Measurements from ENCODE around the gene TNC.

The TNC gene

DNA sequence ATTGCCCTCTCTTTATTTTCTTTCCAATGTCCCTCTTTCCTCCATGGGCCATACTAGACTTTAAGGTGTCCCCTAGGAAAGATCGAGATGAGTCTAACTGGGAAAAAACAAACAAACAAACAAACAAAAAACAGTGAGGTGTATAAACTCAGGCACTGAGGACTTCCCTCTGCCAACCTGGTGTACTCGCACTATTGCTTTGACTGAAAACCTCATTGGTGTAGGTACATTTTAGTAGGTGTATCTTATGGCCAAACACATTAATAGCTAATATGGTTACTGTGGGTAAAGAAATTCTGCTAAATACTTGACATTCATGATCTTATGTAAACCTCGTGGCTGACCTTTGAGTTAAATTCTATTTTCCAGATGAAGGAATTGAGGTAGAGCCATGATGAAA is 74.3 kb downstream of the TNC start:
- no peak for DNase-seq (ENCODE audit: low read depth)

DNA sequence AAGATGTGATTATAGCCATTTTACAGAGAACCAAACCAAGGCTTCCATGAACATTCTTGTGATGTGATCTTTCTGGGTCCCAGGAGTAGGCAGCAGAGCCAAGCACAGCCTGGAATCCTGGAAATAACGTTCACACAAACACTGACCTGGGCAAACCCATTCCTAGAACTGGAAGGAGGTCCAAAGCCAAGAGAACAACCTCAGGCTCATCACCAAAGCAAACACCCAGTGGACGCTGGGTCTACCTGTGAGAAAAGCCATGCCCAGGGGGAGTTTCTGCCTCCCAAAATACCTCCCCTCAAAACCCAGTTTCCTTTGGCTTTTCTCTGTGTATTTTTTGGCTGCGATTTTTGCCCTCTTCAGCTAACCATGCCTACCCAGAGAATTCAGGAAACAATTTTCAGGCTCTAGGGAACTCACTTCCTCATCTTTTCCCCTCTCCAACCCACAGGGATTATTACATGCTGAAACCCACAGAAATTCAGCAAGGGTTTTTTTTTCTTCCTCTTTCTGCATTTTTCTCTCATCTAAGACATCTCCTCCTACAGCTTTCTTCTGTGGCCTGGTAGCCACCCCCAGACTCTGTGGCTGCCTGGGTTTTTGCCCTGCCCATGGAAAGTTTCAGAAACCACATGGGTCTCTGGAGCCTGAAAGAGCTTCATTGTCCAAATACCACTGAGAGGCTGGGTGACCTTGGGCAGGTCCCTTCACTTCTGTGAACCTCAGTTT is 75.0 kb downstream of the TNC start:
- no peak for DNase-seq (ENCODE audit: low read depth)

DNA sequence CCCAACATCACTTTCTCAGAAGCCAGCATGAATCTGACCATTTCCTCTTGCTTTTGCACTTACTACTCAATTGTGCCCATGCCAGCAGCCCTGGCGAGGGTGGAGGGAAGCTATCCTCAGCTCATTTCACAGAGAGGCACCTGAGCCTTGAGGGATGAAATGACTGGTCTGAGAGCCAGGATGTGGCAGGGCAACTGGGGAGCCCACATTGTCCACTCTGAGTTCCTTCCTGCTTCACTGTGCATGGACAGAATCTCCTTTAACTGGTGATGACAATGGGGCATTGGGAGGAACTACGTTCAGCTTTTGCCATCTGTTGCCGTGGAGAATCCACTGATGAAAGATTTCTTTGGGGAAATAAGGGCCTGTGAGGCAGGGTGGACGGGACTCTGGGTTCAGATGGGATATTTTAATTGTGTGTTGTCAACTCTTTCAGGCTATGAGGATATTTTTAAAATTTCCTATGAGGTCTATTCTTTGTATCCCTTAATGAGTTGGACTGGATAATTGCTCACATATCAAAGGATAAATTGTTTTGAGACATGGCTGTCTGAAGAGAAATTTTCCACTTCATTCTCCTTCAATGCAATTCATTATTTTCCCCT is 78.3 kb downstream of the TNC start:
- DNase-seq (ENCODE audit: low read depth): no peak

DNA sequence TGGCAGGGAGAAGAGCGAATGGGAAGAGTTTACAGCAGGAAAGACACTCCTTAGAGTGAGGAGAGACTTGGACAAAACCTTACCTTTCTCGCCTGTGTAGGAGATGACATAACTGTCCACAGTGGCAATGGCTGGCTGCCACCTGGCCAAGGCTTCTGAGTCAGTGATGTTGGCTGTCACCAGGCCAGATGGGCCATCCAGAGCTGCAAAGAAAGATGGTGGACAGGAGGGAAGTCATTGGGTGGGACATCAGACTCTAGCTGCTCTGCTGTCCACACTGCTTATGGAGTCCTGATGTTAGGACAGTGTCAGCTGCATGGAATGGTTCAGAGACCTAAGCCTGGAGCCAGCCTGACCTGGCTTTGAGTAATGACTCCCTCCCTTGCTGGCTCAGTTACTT is 79.8 kb downstream of the TNC start:
- no peak for DNase-seq (ENCODE audit: low read depth)

DNA sequence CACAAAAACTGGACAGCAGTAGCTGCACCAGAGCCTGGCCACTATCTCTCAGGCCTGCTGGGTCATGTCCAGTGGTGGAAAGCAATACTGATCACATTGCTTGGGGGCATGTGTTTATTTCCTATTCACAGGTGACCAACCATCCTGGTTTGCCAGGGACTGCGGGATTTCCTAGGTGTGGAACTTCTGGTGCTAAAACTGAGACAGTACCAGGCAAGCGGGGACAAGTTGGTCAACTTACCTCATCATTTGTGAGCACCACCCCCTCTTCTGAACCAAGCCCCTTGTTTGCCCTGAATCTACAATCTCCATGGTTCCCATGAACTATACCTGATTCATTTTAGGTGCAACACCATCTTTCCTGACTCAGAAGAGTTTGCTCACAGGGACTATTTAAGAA is 81.3 kb downstream of the TNC start:
- no peak for DNase-seq (ENCODE audit: low read depth)

DNA sequence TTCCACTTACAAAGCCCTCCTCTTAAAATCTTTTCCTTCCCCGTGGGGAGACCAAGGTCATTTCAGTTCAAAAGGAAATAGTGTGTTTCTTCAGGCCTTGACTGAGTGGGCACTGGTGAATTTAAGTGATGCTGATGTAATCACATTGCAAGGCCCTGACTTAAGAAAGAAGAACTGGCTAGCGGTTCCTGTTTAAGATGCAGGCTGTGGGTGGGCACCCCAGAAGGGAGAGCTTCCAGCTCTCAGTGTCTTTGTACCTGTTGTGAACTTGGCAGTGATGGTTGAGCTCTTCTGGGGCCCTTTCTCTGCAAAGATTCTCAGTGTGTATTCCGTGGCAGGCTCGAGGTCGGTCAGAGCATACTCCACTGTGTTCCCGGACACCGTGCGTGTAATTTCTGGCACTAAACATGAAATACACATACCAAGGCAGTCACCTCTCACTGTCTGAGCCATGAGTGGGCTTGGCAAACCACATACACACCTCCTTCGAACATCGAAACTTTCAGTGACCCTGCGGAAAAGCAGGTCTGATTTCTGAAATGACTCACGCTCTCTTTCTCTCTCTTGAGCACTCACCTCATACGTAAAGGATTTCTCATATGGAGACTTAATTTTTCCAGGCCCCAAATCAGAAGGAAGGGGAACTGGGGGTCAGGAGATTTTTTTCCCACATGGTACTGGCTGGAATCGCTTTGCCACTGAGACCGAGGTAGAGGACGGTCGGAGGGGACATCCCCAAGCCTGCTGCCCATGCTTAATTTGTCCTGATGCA is 81.9 kb downstream of the TNC start:
- no peak for DNase-seq (ENCODE audit: low read depth)

DNA sequence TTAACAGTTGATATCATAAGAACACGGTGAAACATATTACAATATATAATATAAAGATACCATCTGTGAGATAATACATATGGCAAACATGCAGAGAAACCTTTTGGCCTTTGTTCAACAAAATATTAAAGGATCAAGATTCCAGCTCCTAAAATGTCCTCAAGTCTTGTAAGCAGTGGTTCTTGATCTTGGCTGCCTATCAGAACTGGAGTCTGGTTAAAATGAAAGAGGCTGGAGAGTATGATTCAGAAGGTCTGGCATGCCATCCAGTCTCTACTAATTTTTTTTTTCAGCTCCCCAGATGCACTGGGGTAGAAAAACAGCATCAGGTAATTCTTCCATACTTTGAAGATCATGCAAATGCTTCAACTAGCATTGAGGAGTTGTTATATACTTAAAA is 83.2 kb downstream of the TNC start:
- no peak for DNase-seq (ENCODE audit: low read depth)

DNA sequence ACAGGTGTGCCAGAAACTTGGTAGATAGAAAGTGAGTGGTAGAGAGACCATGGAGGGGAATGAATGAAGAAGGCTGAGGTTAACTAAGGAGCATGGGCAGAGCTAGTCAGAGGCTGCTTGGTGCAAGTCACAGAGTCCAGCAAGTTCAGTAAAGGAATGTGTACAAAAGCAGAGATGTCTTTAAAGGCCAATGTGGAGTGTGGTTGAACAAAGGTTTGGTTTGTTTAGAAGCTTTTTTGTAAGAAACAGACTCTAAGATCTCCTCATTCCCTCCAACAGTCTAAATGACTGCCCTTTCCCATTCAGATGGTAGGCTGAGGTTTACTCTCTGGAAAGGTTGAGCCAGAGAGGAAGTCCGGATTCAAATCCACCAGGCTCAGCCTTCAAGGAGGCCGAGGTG is 84.2 kb downstream of the TNC start:
- no peak for DNase-seq (ENCODE audit: low read depth)

DNA sequence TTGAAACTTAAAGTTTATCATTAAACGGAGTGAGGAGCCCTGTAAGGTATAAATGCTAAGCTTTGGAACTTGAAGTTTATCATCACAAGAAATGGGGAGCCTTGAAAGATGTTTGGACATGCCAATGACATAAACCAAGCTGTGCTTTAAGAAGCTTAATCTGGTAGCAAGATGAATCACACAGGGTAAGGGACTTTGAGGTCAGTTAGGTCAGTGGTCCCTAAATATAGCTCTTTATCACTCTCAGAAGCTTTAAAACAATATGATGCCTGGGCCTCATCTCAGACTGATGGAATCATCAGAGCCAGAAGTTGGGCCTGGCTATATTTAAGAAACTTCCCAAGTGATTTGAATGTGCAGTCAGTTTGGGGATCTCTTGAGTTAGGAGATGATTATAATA is 85.7 kb downstream of the TNC start:
- DNase-seq (ENCODE audit: low read depth): no peak

DNA sequence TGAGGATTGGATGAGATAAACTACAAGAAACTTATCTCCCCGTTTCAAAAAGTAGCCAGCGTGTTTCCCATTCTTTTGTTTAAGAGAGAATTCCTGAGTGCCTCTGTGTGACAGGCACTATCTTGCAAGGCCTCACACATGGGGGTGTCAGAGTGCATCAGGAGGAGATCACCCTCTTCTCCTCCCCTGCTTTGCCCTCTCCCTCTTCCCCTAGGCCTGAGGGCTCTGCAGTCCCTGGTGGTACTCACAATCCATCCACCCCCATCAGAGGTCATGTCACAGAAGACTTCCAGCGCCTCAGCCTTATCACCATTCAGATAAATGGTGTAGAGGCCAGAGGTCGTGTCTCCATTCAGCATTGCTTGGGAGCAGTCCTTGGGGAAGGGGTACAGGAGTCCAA is 88.0 kb downstream of the TNC start:
- no peak for DNase-seq (ENCODE audit: low read depth)

DNA sequence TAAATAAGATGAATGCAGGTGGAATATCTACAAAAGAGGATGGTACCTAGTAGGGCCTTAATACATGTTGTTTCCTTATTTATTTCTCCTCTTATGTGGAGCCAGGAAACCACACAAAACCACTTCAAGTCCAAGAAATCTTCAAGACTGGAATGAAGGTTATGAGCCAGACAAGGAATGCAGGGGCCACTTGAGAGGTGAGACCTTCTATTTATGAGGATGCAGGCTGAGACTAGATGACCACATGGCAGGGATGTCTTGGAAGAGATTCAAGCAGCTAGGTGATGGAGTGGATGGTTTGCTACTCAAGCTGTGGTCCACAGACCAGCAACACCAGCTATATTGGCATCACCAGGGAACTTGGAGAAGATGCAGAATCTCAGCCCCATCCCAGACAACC is 92.2 kb downstream of the TNC start:
- no peak for DNase-seq (ENCODE audit: low read depth)

DNA sequence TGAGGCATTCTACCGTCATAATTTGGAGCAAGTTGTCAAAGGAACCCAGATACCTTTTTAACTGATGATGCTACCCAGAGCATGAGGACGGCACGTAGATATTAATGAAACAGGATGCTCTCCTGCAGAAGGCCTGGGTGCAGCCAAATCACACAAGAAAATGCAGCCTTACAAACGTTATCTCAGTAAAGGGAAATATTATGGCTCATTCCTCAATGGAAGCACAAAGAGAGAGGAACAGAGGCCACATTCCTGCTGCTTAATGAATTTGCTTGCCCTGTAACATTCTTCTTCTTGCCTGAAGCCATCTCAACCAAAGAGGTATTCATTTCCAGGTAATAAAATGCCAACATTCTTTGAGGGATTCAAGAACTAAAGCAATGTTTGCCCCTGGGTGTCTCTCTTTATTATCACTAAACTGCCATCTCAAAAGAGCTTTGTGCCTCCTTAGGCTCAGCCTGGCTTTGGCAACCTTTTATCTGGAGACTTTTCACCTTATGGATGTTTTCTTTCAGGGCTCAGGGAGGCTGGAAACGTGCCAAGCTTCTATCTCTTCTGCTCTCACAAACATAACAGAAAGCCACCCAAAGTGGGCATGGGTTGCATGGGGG is 92.9 kb downstream of the TNC start:
- no peak for DNase-seq (ENCODE audit: low read depth)

DNA sequence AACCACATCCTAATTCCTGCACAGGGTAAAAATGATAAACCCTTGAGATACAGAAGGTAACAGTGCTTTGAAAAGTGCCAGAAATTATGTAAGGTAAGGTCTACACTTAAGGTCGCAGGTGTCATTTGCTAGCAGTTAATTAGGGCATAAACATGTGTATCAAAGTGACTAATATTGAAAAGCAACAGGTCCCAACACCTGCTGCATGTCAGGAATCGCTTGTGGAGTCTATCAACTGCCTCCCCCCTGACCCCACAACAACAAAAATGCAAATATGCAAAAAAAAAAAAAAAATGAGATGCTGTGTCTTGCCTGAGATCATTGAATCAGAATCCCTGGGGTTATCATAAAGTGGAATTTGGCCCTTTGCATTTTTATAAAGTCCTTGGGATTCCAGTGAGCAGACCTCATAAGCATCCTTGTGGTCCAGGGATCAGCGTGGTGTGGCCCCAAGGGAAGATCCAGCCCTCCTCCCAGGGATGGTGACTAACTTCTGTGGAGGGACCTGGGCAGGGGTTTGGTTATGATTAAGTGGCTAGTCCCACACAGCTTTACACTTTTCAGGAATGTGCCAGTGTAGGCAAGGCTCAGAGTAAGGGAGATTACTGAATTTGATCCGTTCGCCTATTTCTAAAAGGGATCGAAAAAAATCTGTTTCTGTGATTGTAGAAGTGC is 95.1 kb downstream of the TNC start:
- DNase-seq (ENCODE audit: low read depth): peak; percentile 95

DNA sequence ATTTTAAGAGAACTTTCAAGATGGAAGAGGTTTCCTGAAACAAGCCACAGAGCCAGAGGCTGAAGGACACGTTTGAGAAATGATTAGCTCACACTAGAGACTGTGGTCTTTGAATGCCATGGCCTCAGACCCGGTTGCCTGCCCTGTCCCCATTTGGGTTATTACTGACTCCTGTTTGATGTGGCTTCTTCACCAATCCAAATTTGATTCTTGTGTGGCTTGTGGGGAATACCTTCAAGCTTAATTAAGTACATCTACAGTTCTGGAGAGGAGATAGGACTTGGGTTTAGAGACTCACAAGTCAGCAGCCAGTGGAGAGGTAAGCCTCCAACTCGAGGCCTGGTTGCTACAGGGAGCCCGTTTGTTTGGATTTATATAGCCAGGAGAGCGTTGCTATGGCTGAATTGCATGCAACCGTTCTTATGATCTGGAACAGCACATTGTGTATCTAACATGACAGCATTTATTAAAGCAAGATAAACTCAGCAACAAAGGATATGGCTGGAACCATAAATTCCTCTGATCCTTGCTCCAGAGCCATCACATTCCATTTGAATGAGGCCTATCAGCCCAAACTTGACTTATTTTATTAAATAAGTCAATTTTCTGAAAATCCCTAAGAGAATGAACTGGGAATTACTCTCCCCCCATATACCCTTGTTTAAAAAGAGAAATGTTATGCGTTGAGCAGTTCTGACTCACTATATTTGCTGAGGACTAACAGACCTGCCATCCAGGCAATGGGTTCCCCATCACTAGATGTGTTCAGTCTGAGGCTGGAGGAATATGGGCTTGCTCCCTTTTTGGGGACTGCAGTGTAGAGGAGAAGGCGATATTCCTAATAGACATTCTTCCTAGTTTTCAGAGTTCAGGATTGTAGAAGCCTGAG is 99.2 kb downstream of the TNC start:
- DNase-seq (ENCODE audit: low read depth): no peak

DNA sequence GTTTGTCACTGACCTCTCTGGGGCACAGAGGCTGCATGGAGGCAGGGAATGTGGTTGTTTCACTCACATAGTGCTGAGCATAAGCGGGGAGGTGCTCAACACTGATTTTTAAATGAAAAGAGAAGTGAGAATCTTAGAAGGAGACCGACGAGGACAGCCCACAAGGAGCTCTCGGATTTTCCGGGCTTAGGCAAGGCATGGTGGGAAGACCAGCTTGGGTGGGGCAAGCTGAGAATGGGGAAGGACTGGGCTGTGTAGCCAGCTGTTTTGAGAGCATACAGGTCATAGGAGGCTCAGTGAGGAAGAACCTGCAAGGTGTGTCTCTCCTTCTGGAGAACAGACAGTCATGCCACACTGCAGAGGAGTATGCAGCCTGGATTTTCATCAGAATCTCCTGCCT is 101.6 kb downstream of the TNC start:
- no peak for DNase-seq (ENCODE audit: low read depth)

DNA sequence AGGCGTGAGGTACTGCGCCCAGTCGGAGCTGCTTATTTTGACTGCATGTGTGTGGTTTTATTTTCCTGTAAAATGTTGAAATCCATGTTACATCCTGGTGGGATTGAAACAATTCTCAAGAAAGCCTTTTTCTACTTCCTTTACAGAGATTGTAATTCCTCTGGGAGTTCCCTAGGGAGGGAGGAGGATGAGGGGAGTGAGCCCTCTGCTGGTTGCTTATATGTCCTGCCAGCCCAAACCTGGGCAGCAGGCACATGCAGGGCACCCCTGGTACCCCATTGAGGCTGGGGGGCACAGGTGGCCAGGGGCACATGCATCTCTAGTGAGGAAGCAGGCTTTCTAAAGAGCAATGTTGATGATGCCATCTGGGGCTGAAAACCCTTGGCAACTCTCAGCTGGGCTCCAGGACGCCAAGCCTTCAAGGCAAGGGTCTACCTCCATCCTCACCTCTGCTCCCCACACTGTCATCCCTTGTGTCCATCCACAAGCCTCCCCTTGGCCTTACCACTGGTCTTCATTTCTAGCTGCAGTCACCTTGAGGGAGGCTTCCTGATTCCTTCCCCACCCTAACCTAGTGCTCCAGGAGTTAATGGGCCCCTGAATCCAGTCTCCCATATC is 102.8 kb downstream of the TNC start:
- no peak for DNase-seq (ENCODE audit: low read depth)

DNA sequence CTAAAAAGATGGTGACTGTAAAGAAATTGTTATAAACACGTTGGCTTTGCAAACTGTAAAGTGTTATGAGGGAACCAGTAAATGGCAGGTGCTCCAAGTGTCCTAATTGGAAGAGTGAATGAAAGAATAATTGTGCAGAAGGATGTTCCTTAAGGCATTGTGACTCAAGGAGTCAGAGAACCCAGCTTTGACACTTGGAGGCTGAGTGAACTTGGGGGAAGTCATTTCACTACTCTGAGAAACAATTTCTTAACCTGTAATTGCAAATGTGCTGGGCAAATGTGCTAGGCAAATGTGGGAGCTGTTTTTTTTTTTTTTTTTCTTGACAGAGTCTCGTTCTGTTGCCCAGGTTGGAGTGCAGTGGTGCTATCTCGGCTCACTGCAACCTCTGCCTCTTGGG is 103.5 kb downstream of the TNC start:
- no peak for DNase-seq (ENCODE audit: low read depth)

DNA sequence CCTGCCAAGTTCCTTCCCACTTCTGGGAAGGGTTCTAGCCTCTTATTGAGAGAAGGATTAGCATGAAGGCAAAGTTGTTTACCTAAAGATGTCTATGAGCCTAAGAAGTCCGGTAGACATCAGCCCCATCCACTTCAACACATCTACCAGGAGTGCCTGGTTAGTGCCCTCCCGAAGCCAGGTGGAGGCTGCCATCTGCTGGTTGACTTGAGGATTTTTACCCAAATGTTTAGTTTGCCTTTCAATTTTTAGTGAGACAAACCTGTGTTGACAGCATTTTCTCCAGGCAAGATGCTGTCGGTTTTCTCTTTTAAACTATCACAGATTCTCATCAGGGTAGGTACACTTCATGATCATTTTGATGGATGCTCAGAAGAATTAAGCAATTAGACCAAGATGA is 104.0 kb downstream of the TNC start:
- DNase-seq (ENCODE audit: low read depth): no peak

DNA sequence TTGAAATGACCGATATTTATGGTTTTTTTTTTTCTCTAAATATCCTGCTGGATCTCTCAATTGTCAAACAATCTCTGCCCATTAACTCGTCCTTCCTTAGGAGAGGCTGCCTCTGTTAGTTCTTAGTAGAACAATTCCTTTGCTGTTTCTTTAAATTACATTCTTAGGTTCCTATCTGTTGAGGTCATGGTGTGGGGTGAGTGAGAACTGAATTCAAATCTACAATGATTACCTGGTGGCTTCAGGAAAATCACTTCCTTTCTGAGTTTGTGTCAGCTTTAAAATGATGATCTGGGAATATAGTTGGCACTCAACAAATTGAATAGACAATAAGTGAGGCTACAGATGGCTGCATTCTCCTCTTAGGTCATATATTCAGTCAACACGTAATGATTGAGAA is 105.5 kb downstream of the TNC start:
- no peak for DNase-seq (ENCODE audit: low read depth)

DNA sequence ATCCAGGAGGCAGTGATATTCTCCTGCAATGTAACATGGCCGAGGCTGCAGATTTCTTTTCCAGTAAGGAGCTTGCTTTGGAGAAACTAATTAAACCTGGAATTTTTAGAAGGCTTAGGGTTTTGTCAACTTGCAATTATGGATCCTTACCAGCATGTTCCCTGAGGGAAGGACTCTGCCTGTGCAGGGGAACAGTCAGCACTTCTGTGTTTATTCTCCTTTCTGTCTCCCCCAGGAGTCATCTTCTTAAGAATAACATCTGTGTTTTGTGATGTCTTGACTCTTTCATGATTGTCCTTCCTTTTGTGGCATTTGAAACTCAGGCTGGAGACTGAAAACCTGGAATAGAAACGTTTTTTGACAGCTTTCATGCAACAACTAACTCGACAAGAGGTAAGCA is 107.1 kb downstream of the TNC start:
- DNase-seq (ENCODE audit: low read depth): no peak
